Measurements from ENCODE around the gene RSU1. TPM values are rescaled to one million over a fixed set of nuclear protein-coding genes. Genes with fewer than 3 reads are reported as not detected.

RSU1 gene
- total RNA-seq, 1 experiment from 2014 or later = 29.5 TPM

- RAD21 ChIA-PET (ENCODE audit: low non-redundant PET in 1 of 2, low total read pairs in 2 of 2, uncharacterized antibody in 2 of 2, unreplicated experiment in 2 of 2) = no interaction called here
- Histone ChIP-seq H3K27ac (ENCODE audit: low read depth, low read length) (no peak overlapping the region), H4K20me1 (ENCODE audit: insufficient read depth) (no peaks in the 10 kb centered on the region), H3K9me2 (ENCODE audit: insufficient read depth) (no peaks in the 10 kb centered on the region), H3K9ac (ENCODE audit: low read length) (no peak overlapping the region), H3K27me3 (ENCODE audit: insufficient read depth, low read length) (no peaks in the 10 kb centered on the region), H3K79me2 (ENCODE audit: insufficient read depth, low read length) (no peaks in the 10 kb centered on the region), H3K4me1 (ENCODE audit: control insufficient read depth in 1 of 2, insufficient read depth in 2 of 2, low read length in 2 of 2) (no peaks in the 10 kb centered on the region), H3K9me3 (ENCODE audit: control insufficient read depth in 1 of 2, insufficient read depth in 1 of 2, low read depth in 1 of 2, low read length in 2 of 2) (no peaks in the 10 kb centered on the region), H3K4me2 (ENCODE audit: low read length) (no peak overlapping the region), H3K36me3 (ENCODE audit: control insufficient read depth in 1 of 2, insufficient read depth in 2 of 2, low read length in 2 of 2) (no peaks in the 10 kb centered on the region), H3K4me3 (replicated peaks in 1 of 2; ENCODE audit: low read depth in 1 of 2, low read length in 2 of 2) (no peak overlapping the region), H2AFZ (ENCODE audit: low read depth, low read length, poor library complexity, severe bottlenecking) (peak overlapping the region; percentile 27)
- no TSS peak for BruUV-seq (replicated peaks)
- intact Hi-C loops (cut with micrococcal nuclease) = no loop called here
- CTCF ChIA-PET = interaction anchor here (1.8 kb wide), 1 partner anchor 374 kb away, joined by 4 read pairs; no protein-coding TSS in a partner anchor
- DNase-seq (ENCODE audit: low read depth, low spot score) (no peak), ATAC-seq (no peak)
- POLR2A ChIA-PET = no interaction called here
- TF ChIP-seq TCF7L2 (IDR thresholded peaks at IDR 0.05; ENCODE audit: borderline replicate concordance, extremely low read depth, insufficient read depth, insufficient read length) = no peak
- TF ChIP-seq CBX3 (IDR thresholded peaks at IDR 0.05; ENCODE audit: low read depth) = no peak
- TF ChIP-seq CTCF (IDR thresholded peaks at IDR 0.05 in 2 of 3, conservative IDR thresholded peaks at IDR 0.05 in 1 of 3; ENCODE audit: borderline replicate concordance in 1 of 3, insufficient read depth in 1 of 3, low read depth in 2 of 3, low read length in 2 of 3) = no peak
- TF ChIP-seq JUND (IDR thresholded peaks at IDR 0.05) = no peak
- TF ChIP-seq EGR1 (IDR thresholded peaks at IDR 0.05; ENCODE audit: low read depth) = no peak
- TF ChIP-seq RAD21 (IDR thresholded peaks at IDR 0.05; ENCODE audit: low read depth) = no peak
- no peak for TF ChIP-seq POLR2AphosphoS5 (IDR thresholded peaks at IDR 0.05; ENCODE audit: low read depth, low read length)
- TF ChIP-seq, protein P1, sequence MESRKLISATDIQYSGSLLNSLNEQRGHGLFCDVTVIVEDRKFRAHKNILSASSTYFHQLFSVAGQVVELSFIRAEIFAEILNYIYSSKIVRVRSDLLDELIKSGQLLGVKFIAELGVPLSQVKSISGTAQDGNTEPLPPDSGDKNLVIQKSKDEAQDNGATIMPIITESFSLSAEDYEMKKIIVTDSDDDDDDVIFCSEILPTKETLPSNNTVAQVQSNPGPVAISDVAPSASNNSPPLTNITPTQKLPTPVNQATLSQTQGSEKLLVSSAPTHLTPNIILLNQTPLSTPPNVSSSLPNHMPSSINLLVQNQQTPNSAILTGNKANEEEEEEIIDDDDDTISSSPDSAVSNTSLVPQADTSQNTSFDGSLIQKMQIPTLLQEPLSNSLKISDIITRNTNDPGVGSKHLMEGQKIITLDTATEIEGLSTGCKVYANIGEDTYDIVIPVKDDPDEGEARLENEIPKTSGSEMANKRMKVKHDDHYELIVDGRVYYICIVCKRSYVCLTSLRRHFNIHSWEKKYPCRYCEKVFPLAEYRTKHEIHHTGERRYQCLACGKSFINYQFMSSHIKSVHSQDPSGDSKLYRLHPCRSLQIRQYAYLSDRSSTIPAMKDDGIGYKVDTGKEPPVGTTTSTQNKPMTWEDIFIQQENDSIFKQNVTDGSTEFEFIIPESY (IDR thresholded peaks at IDR 0.05; ENCODE audit: extremely low read depth, insufficient replicate concordance, low read length) = no peak
- TF ChIP-seq, protein P2, sequence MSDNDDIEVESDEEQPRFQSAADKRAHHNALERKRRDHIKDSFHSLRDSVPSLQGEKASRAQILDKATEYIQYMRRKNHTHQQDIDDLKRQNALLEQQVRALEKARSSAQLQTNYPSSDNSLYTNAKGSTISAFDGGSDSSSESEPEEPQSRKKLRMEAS (IDR thresholded peaks at IDR 0.05) = no peak
- no peak for TF ChIP-seq SRF (IDR thresholded peaks at IDR 0.05; ENCODE audit: low read depth)
Measured at GRCh38 chr10:16856567-16856966, 39.3 kb upstream of the RSU1 start.
